GM18868 (cell line): ENCODE measurements around the gene PDHX.
"Not testable (repeated sequence)": the region's sequence is repeated elsewhere in the genome, so short reads cannot be mapped to it uniquely, and the experiment has no call there.

Source experiments
- ATAC-seq: cut with Tn5 transposase; IDR thresholded peaks from one replicate; pipeline ENCODE4 v1.9.1; 2021; ENCODE audit warnings: mild to moderate bottlenecking, moderate library complexity; ENCODE audit not compliant: unreplicated experiment

PDHX gene

GRCh38 chr11:34910817-34911216, 5.6 kb upstream of the PDHX start:
- peak; percentile 73 for ATAC-seq

DNA sequence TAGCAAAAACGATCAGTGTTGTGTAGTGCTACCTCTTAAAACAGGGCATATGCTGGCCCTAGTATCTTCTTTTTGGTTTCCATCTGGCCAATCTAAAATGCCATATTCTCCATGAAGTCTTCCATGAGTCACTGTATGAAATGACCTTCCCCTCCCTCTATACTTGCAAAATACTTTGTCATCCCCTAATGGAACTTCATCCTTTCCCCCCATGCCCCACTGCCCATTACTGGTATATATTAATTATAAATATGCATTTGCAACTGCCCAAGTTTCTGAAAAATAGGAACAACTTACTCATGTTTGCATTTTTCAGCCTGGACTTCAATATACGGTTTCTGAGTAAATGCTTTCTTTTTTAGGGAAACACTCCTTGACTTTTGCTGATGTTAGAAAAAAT, 4.7 kb upstream of the PDHX start:
- no peak for ATAC-seq

GRCh38 chr11:34913556-34913955, 2.9 kb upstream of the PDHX start:
- not testable (repeated sequence) for ATAC-seq

GRCh38 chr11:34915136-34916014, 1.0 kb upstream of the PDHX start:
- peak; percentile 6 for ATAC-seq

DNA sequence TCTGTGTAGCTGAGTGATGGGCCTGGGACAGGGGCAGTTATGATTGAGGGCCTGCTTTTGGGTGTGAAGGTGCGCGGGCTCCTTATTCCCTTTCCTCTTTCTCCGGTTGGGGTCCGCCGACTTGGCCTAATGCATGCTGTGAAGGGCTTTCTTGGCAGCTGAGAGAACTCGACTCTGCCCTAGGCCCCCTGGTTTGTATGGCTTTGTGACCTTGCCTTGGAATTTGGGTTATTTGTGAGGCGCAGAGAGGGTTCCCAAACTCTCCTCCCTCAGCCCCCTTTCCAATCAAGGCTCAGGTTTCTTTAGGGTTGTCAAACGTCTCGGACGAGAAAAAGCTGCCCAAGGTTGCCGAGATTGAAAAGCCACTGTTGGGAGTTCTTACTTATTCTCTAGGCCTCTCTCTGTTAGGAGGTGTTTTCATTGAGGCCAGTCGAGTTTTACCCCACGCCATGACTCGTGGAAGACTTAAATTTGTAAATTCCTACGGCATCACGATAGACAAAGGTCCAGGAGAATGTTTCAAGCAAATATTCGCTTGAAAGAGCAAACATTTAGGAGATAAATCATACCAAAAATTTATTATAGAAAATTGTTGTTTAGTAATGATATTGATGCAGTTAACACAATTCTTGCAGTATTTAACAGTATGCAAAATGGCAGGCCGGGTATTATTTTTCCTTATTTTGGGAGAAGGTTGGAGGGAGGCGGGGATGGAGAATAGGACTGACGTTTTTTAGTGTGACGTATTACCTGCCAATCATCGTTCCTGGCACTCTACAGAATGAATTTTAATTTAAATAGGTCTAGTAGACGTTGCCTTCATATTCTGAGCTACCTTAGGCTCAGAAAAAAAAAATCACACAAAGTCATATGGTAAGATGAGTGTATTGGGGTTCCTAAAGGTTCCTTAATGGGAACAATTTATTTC, 689 bp downstream of the PDHX start:
- peak; percentile 14 for ATAC-seq

GRCh38 chr11:34921156-34921555, 4.7 kb downstream of the PDHX start:
- ATAC-seq: no peak

GRCh38 chr11:34924714-34925113, 8.3 kb downstream of the PDHX start:
- ATAC-seq: no peak

GRCh38 chr11:34926101-34926830, 9.8 kb downstream of the PDHX start:
- no peak for ATAC-seq

GRCh38 chr11:34926831-34927132, 10.4 kb downstream of the PDHX start:
- no peak for ATAC-seq

- ATAC-seq: no peak
Measured at GRCh38 chr11:34928268-34928959, 12.0 kb downstream of the PDHX start.

GRCh38 chr11:34928960-34929680, 12.7 kb downstream of the PDHX start:
- ATAC-seq: no peak

DNA sequence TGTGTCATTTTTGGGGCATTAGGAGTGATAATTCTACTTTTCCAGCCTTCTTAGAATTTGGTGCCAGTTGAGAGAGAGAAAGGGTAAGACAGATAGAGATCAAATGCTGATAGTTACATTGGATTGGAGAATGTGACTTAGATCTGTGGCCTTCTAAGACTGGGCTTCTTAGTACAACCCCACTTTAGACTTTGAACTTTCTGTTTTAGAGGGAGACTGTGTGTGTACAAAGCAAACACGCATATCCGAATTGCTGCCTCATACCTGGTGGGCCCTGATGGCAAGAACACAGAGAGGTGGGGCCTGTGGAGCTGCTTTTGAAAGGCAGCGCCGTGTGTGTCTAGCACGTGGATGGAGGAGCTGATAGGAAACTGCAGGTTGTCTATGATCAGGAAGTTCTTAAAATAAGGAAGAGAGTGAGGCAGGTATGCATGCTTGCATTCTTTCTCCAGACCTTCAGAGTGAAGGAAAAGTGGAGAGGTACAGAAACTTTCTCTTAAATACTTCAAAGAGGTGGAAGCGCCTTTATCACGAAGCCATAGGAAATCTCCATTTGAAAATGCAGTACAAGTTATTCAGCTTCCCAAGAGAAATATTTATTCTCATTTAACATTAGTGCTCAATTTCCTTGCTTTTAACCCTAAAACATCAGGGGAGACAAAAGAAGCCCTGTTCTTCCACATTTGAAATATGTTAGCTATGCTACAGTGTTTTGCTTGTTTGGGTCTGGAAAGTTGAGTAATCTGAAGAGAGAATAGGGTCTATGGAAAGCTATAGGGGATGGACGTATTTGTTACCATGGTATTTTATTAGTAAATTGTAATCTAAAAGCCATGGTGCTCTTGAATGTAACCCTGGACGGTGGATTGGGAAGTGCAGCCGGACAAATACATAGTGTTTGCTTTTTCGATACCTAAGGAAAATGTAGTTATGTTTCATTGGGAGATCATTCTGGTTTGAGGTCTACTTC, 13.7 kb downstream of the PDHX start:
- no peak for ATAC-seq

GRCh38 chr11:34936945-34937629, 20.7 kb downstream of the PDHX start:
- ATAC-seq: no peak

- ATAC-seq: no peak
Measured at GRCh38 chr11:34938611-34939010, 22.2 kb downstream of the PDHX start.

DNA sequence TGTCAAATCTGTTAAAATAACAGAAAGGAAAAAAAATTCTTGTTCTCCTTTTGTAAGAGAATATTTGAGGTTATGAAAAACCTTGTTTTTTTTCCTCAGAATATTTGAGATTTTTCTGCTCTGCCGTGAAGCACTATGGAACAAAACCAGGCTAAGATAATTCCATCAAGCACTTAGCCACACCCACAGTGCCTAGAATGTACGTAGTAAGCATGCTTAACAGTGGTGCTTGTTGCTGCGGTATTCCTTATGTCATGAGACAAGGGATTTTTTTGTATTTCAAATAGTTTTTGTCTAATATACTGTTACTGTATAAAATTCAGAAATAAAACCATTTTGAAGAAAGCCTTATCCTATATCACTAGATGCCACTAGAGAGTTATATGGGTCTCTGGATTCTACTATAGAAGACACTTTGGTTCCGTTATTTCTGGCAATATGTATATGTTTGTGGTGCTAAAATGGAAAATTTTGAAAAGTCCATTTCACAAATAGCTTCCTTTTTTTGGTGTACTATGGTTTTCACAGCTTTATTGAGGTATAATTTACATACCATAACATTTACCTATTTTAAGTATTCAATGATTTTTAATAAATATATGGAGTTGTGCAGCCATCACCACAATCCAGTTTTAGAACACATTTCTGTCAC, 23.7 kb downstream of the PDHX start:
- ATAC-seq: no peak

- no peak for ATAC-seq
Measured at GRCh38 chr11:34941688-34942087, 25.3 kb downstream of the PDHX start.

DNA sequence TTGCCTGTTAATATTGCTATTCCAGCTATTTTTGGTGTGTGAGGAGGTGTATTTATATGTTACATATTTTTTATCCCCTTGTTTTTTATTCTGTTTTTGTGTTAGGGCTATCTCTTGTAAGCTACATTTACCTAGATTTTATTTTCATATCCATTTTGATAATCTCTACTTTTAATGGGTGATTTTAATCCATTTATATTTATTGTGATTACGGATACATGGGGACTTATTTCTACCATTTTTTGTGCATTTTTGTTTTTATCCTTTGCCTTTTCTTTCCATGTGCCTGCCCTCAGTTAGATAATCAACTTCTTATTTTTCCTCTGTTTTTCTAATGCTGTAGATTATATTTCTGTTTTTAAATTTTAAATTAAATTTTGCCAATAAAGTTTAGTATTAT, 28.3 kb downstream of the PDHX start:
- ATAC-seq: no peak

GRCh38 chr11:34948696-34949095, 32.3 kb downstream of the PDHX start:
- ATAC-seq: no peak
